GM23248 (cell line): ENCODE data around the gene WDR46. TPM values are rescaled to one million over a fixed set of nuclear protein-coding genes. Genes with fewer than 3 reads are reported as not detected.

Experiments used
- DNase-seq: peaks from one replicate; pipeline ENCODE4 v3.0.0-alpha.2; 2015
- H2AFZ ChIP-seq: fragments of 200-600 bp; sonication (generic); 2 replicates; pipeline ENCODE4 v1.6.1; 2016; ENCODE audit warnings: antibody characterized with exemption
- H3F3A ChIP-seq: fragments of 200-600 bp; sonication (generic); 2 replicates; pipeline ENCODE4 v1.6.1; 2016; ENCODE audit warnings: mild to moderate bottlenecking, antibody characterized with exemption, mixed run types; ENCODE audit not compliant: insufficient read depth
- H3K27ac ChIP-seq: fragments of 200-600 bp; sonication (generic); 2 replicates; pipeline ENCODE4 v1.5.1; 2016; ENCODE audit warnings: mild to moderate bottlenecking
- H3K27me3 ChIP-seq: fragments of 200-600 bp; sonication (generic); replicated peaks from 2 replicates; pipeline ENCODE4 v1.6.1; 2016; ENCODE audit warnings: mild to moderate bottlenecking; ENCODE audit not compliant: insufficient read depth
- H3K36me3 ChIP-seq: fragments of 200-600 bp; sonication (generic); 2 replicates; pipeline ENCODE4 v1.6.1; 2016; ENCODE audit warnings: low read depth, mild to moderate bottlenecking
- H3K4me1 ChIP-seq: fragments of 200-600 bp; sonication (generic); 2 replicates; pipeline ENCODE4 v1.6.1; 2016; ENCODE audit warnings: mild to moderate bottlenecking; ENCODE audit not compliant: insufficient read depth
- H3K4me2 ChIP-seq: fragments of 200-600 bp; sonication (generic); one replicate; pipeline ENCODE4 v1.6.1; 2016; ENCODE audit warnings: mild to moderate bottlenecking; ENCODE audit not compliant: unreplicated experiment
- H3K4me3 ChIP-seq: fragments of 200-600 bp; sonication (generic); 2 replicates; pipeline ENCODE4 v1.5.1; 2016; ENCODE audit warnings: mild to moderate bottlenecking
- H3K79me2 ChIP-seq: fragments of 200-600 bp; sonication (generic); 2 replicates; pipeline ENCODE4 v1.6.1; 2016; ENCODE audit warnings: mild to moderate bottlenecking; ENCODE audit not compliant: insufficient read depth
- H3K9ac ChIP-seq: fragments of 200-600 bp; sonication (generic); 2 replicates; pipeline ENCODE4 v1.6.1; 2016; ENCODE audit warnings: mild to moderate bottlenecking
- H3K9me2 ChIP-seq: fragments of 200-600 bp; sonication (generic); 2 replicates; pipeline ENCODE4 v1.6.1; 2016; ENCODE audit warnings: mixed run types, mild to moderate bottlenecking, moderate library complexity; ENCODE audit not compliant: insufficient read depth
- H3K9me3 ChIP-seq: fragments of 200-600 bp; sonication (generic); one replicate; pipeline ENCODE4 v1.6.1; 2017; ENCODE audit warnings: low read depth
- H4K20me1 ChIP-seq: fragments of 200-600 bp; sonication (generic); 2 replicates; pipeline ENCODE4 v1.6.0; 2016; ENCODE audit not compliant: insufficient read depth
- EZH2 ChIP-seq: fragments of 200-600 bp; sonication (generic); IDR thresholded peaks from 2 replicates; pipeline ENCODE4 v1.6.1; 2018; ENCODE audit warnings: antibody characterized with exemption, mild to moderate bottlenecking; ENCODE audit not compliant: insufficient read depth, poor library complexity, severe bottlenecking
- EZH2phosphoT487 ChIP-seq: fragments of 200-600 bp; sonication (generic); IDR thresholded peaks from 2 replicates; pipeline ENCODE4 v1.6.1; 2018; ENCODE audit warnings: antibody characterized with exemption, moderate library complexity, mild to moderate bottlenecking, low read depth; ENCODE audit not compliant: insufficient read depth
- WGBS, 2 experiments: methylation state at CpG; one replicate each; pipeline ENCODE4 v1.1.6; 2015 to 2017; ENCODE audit warnings: low lambda C conversion rate in 2 of 2, low coverage in 1 of 2; ENCODE audit errors: missing lambda C conversion rate in 2 of 2; 5-methylcytosine and 5-hydroxymethylcytosine counted together
- in situ Hi-C: fragments of 300-500 bp; cut with MboI; formaldehyde crosslinking; loops from 2 replicates; pipeline ENCODE4 v1.15.0; 2020
- polyA plus RNA-seq: library from polyadenylated mRNA; unstranded; fragments of >200 nt; fragmentation: Nextera tagmentation; extraction: Ambion mirVana; gene quantifications from 2 replicates; pipeline ENCODE4 v1.2.1, GENCODE V29; 2016
- total RNA-seq: library from RNA; depleted of rRNA; stranded (reverse); fragments of >200 nt; shearing (Covaris generic); gene quantifications from 2 replicates; pipeline ENCODE4 v1.2.3, GENCODE V29; 2014

The WDR46 gene
- total and polyA plus RNA-seq, 2 experiments from 2014 or later: 64.4 to 79.4 TPM

DNA sequence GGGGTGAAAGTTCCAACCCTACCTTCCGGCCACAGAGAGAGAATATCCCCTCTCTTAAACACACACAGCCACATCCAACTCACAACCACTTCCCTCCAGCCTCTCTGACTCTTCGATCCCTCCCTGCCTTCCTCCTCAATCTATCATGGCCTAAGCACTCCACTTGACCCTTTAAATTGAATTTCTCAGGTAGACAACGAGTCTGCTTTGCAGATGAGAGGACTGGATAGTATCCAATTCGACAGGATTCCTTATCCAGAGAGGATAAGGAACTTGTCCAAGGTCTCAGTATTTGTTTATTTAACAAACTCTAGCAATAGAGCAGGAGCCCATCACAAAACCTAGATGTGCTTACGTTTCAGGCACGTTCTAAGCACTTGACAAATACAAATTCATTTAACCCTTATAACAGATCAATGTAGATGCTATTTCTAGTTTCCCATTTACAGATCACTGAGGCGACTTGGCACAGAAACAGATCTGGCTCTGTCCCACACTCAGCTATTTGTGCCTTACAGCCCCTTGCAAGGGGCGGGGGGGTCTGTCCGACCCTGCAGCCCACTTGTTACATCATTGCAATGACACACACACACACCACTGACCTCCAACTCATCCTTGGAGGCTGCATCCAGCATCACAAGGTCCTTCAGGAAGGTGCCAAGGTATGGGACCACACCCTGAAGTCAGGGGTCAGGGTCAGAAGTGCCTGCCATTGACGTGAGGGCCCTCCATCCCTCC, 5.2 kb upstream of the WDR46 start:
- H3K9me3 ChIP-seq: no peaks in the 10 kb centered on the region
- H3K9me2 ChIP-seq: no peaks in the 10 kb centered on the region
- H3K79me2 ChIP-seq: peaks cover 23% of the 10 kb centered on the region
- DNase-seq: no peak
- H3K27ac ChIP-seq: no peak overlapping the region
- in situ Hi-C loops: no loop called here
- H3K4me1 ChIP-seq: peaks cover 6% of the 10 kb centered on the region
- no peak overlapping the region for H2AFZ ChIP-seq
- TF ChIP-seq EZH2: no peak
- TF ChIP-seq EZH2phosphoT487: no peak
- H3K27me3 ChIP-seq: no peaks in the 10 kb centered on the region
- H3K36me3 ChIP-seq: no peaks in the 10 kb centered on the region; the same call in 1 of the 2 replicates
- H4K20me1 ChIP-seq: no peaks in the 10 kb centered on the region
- WGBS, 2 experiments: 60 to 64% methylated on average over 10 of the region's 10 CpGs
- no peak overlapping the region for H3K4me2 ChIP-seq
- no peak overlapping the region for H3K4me3 ChIP-seq
- no peak overlapping the region for H3K9ac ChIP-seq
- no peaks in the 10 kb centered on the region for H3F3A ChIP-seq

DNA sequence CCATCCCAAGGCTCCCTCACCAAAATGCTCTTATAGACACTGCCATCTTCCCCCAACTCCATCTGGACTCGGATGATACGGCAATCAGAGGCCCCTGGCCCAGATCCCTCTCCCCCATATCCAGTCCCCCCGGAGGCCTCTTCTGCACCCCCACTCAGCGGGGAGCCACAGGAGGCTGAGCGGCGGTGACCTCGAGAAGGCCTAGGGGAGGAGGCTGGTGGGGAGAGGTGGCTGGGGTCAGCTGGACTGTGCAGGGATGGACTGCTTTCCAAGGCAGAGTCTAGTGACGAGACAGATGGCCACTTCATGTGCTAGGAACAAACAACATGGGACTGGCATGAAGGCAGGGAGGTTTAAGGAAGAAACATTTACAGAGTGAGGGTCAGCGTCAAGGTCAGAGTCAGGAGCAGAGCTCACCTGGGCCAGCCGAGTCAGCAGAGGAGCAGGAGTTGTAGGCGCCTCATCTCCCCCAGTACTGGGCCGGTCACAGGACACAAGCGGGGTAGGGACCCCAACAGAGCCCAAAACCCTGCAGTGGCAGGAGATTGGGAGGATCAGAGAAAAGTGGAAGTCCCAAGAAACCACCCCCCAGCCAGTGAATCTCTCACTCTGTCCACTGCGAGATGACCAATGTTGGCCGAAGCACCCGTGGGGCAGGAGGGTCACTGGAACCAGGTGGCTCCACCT, 4.1 kb upstream of the WDR46 start:
- Histone ChIP-seq H3K4me2 (no peak overlapping the region), H3K9ac (no peak overlapping the region), H3K27ac (no peak overlapping the region), H3K4me1 (peaks cover 8% of the 10 kb centered on the region), H2AFZ (no peak overlapping the region), H3K79me2 (peaks cover 32% of the 10 kb centered on the region), H3K36me3 (no peaks in the 10 kb centered on the region; the same call in 1 of the 2 replicates), H3K9me3 (no peaks in the 10 kb centered on the region), H4K20me1 (no peaks in the 10 kb centered on the region), H3K4me3 (no peak overlapping the region), H3F3A (no peaks in the 10 kb centered on the region), H3K9me2 (no peaks in the 10 kb centered on the region), H3K27me3 (no peaks in the 10 kb centered on the region)
- in situ Hi-C loops: no loop called here
- 85 to 87% methylated on average over 12 to 16 of the region's 16 CpGs for WGBS, 2 experiments
- TF ChIP-seq EZH2phosphoT487 (no peak), EZH2 (no peak)
- no peak for DNase-seq

DNA sequence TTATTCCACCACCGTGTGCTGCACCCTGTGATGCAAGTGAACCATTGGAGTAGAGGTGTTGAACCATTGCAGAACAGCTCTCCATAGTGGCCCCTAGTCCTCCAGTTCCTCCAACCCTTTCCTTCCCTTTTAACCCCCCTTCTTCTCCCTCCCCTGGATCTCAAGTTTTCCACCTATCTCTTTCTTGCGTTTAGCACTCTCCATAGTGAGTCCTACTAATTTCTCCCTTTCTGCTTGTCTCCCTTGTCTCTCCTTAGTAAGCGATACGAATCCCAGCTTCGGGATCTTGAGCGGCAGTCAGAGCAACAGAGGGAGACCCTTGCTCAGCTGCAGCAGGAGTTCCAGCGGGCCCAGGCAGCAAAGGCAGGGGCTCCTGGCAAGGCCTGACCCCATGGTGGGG, 1.4 kb upstream of the WDR46 start:
- no peaks in the 10 kb centered on the region for H4K20me1 ChIP-seq
- DNase-seq: no peak
- in situ Hi-C loops: no loop called here
- no peak overlapping the region for H3K27ac ChIP-seq
- H2AFZ ChIP-seq: no peak overlapping the region
- TF ChIP-seq EZH2phosphoT487 (no peak), EZH2 (no peak)
- peaks cover 13% of the 10 kb centered on the region; the same call in 1 of the 2 replicates for H3K36me3 ChIP-seq
- peak overlapping the region; percentile 99 for H3K4me2 ChIP-seq
- no peaks in the 10 kb centered on the region for H3F3A ChIP-seq
- H3K27me3 ChIP-seq: no peaks in the 10 kb centered on the region
- WGBS, 2 experiments: 63 to 68% methylated on average over 7 of the region's 7 CpGs
- H3K4me3 ChIP-seq: peak overlapping the region; percentile 98
- no peaks in the 10 kb centered on the region for H3K9me3 ChIP-seq
- H3K9me2 ChIP-seq: no peaks in the 10 kb centered on the region
- H3K79me2 ChIP-seq: peaks cover 57% of the 10 kb centered on the region
- peak overlapping the region; percentile 94 for H3K9ac ChIP-seq
- peaks cover 13% of the 10 kb centered on the region for H3K4me1 ChIP-seq

DNA sequence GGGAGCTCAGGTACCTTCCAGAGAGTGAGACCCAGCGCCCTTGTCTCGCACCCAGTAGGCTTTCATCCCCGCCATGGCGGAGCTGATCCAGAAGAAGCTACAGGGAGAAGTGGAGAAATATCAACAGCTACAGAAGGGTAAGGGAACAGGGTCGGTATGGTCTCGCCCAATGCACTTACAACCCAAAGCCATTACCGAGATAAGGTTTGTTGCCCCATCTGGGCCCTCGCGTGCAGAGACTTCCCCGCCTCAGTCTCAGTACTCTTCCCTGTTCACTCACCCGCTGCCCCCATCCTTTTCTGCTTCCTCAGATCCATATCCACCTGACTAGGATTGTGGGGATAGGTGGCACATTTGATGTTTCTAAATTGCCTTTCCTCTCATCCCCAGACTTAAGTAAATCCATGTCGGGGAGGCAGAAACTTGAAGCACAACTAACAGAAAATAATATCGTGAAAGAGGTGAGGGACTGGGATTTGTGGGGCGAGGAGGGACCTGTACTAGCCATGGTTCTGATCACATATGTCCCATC, 811 bp upstream of the WDR46 start:
- H4K20me1 ChIP-seq: no peaks in the 10 kb centered on the region
- peak overlapping the region; percentile 98 for H3K4me3 ChIP-seq
- WGBS, 2 experiments: 1 to 3% methylated on average over 13 to 14 of the region's 14 CpGs
- in situ Hi-C loops: no loop called here
- peak overlapping the region; percentile 99 for H3K4me2 ChIP-seq
- no peaks in the 10 kb centered on the region for H3K9me3 ChIP-seq
- H3K27ac ChIP-seq: peak overlapping the region; percentile 64
- H3K79me2 ChIP-seq: peaks cover 63% of the 10 kb centered on the region
- TF ChIP-seq EZH2phosphoT487 (no peak), EZH2 (no peak)
- H3K9me2 ChIP-seq: no peaks in the 10 kb centered on the region
- peak overlapping the region; percentile 98 for H2AFZ ChIP-seq
- no peaks in the 10 kb centered on the region for H3F3A ChIP-seq
- peaks cover 13% of the 10 kb centered on the region for H3K4me1 ChIP-seq
- peak overlapping the region; percentile 94 for H3K9ac ChIP-seq
- peaks cover 18% of the 10 kb centered on the region; the same call in 1 of the 2 replicates for H3K36me3 ChIP-seq
- no peaks in the 10 kb centered on the region for H3K27me3 ChIP-seq
- DNase-seq: peak; percentile 66
